Neural cell (in vitro differentiated cells): ENCODE data around the gene ALDH3B2. TPM values are rescaled to one million over a fixed set of nuclear protein-coding genes. Genes with fewer than 3 reads are reported as not detected.
"Not testable (repeated sequence)": the region's sequence is repeated elsewhere in the genome, so short reads cannot be mapped to it uniquely, and the experiment has no call there.

Experiments
- H2AFZ ChIP-seq: fragments of 200-600, 300-800 bp; sonication (generic), shearing (Covaris generic); 2 replicates; pipeline ENCODE4 v1.6.0; 2014; ENCODE audit warnings: low read depth, mild to moderate bottlenecking, antibody characterized with exemption, low read length, moderate library complexity
- H3F3A ChIP-seq: fragments of 200-600 bp; shearing (Covaris generic); 2 replicates; pipeline ENCODE4 v1.6.1; 2016; ENCODE audit warnings: mild to moderate bottlenecking, moderate library complexity, mixed read lengths, antibody characterized with exemption, low read length; ENCODE audit not compliant: insufficient read depth, poor library complexity, severe bottlenecking
- H3K27ac ChIP-seq: fragments of 200-600, 300-800 bp; sonication (generic), shearing (Covaris generic); 2 replicates; pipeline ENCODE4 v1.5.1; 2014; ENCODE audit warnings: mild to moderate bottlenecking, low read length, moderate library complexity
- H3K27me3 ChIP-seq: fragments of 300-800, 200-600 bp; sonication (generic), shearing (Covaris generic); 2 replicates; pipeline ENCODE4 v1.6.0; 2014; ENCODE audit warnings: mild to moderate bottlenecking, low read depth, low read length, moderate library complexity; ENCODE audit not compliant: insufficient read depth
- H3K36me3 ChIP-seq: fragments of 300-800, 200-600 bp; sonication (generic), shearing (Covaris generic); 2 replicates; pipeline ENCODE4 v1.5.1; 2014; ENCODE audit warnings: mild to moderate bottlenecking, antibody characterized with exemption, low read length, moderate library complexity; ENCODE audit not compliant: insufficient read depth
- H3K4me2 ChIP-seq: fragments of 300-800, 200-600 bp; sonication (generic), shearing (Covaris generic); 2 replicates; pipeline ENCODE4 v1.6.0; 2014; ENCODE audit warnings: mild to moderate bottlenecking, low read length
- H3K4me3 ChIP-seq: fragments of 300-800, 200-600 bp; sonication (generic), shearing (Covaris generic); 2 replicates; pipeline ENCODE4 v1.5.1; 2014; ENCODE audit warnings: mild to moderate bottlenecking, low read length, moderate library complexity
- H3K79me2 ChIP-seq: fragments of 200-600 bp; shearing (Covaris generic); replicated peaks from 2 replicates; pipeline ENCODE4 v1.6.0; 2014; ENCODE audit warnings: mild to moderate bottlenecking, low read length, moderate library complexity; ENCODE audit not compliant: insufficient read depth
- H3K9ac ChIP-seq: fragments of 300-800, 200-600 bp; sonication (generic), shearing (Covaris generic); 2 replicates; pipeline ENCODE4 v1.6.1; 2016; ENCODE audit warnings: mild to moderate bottlenecking, low read length, mixed read lengths
- H3K9me2 ChIP-seq: fragments of 200-600 bp; shearing (Covaris generic); 2 replicates; pipeline ENCODE4 v1.6.1; 2016; ENCODE audit warnings: mild to moderate bottlenecking, low read length, mixed read lengths; ENCODE audit not compliant: insufficient read depth
- H3K9me3 ChIP-seq: fragments of 200-600, 300-800 bp; sonication (generic), shearing (Covaris generic); 2 replicates; pipeline ENCODE4 v1.6.1; 2016; ENCODE audit warnings: mild to moderate bottlenecking, mixed run types, low read length, moderate library complexity, mixed read lengths
- H4K20me1 ChIP-seq: fragments of 200-600 bp; shearing (Covaris generic); 2 replicates; pipeline ENCODE4 v1.6.1; 2016; ENCODE audit warnings: mild to moderate bottlenecking, mixed run types; ENCODE audit not compliant: insufficient read depth
- EZH2 ChIP-seq: fragments of 200-600, 300-800 bp; shearing (Covaris generic), sonication (generic); IDR thresholded peaks from 2 replicates; pipeline ENCODE4 v1.6.1; 2014; ENCODE audit warnings: antibody characterized with exemption, low read length, borderline replicate concordance, mild to moderate bottlenecking; ENCODE audit not compliant: insufficient read depth, poor library complexity, severe bottlenecking
- POLR2AphosphoS5 ChIP-seq: IDR thresholded peaks from 2 replicates; pipeline ENCODE4 v1.6.1; 2012
- RAD21 ChIP-seq: fragments of 450-650 bp; conservative IDR thresholded peaks from 2 replicates; pipeline ENCODE4 v1.6.1; 2014; ENCODE audit warnings: antibody characterized with exemption, mild to moderate bottlenecking, moderate library complexity
- SMC3 ChIP-seq: fragments of 450-650 bp; conservative IDR thresholded peaks from 2 replicates; pipeline ENCODE4 v1.6.1; 2014; ENCODE audit warnings: antibody characterized with exemption, mild to moderate bottlenecking, moderate library complexity; ENCODE audit not compliant: poor library complexity
- polyA plus RNA-seq: library from polyadenylated mRNA; depleted of rRNA; stranded (reverse); fragments of >200 nt; gene quantifications from 2 replicates; pipeline ENCODE4 v1.2.3, GENCODE V29; 2014
- TF ChIP-seq, protein P1 (sequence below): fragments of 450-650 bp; IDR thresholded peaks from 2 replicates; pipeline ENCODE4 v1.5.1; 2014; ENCODE audit warnings: antibody characterized with exemption, mild to moderate bottlenecking, moderate library complexity; ENCODE audit not compliant: poor library complexity, severe bottlenecking

The ALDH3B2 gene
- polyA plus RNA-seq, 1 donor from 2014 or later = not detected

DNA sequence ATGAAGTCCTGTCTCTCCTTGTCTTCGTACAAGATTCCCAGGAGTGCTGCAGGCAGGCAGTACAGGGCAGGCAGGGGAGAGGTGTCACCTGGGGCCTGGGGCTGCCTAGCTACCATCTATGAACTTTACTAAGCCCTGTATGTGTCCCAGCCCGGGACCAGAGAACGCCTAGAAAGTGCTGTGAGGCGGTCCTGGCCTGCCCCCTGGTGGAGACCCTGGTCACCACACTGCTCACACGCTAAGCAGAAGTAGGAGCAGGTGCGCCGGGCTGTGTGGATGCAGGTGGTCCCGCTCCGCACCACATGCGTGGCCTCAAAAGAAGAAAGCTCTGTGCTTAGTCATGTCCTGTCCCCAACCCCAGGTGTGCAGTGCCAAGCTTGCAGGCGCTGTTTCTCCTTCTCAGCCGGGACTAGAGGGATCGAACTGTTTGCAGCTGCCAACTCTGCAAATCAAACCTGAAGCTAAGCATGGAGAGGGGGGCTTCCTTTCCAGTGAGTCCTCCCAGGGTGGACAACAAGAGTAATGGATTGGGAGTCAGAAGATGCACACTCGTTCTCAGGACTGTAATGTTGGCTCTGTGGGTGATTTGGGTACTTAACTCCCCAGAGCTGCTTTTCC, 39.6 kb upstream of the ALDH3B2 start:
- not testable (repeated sequence) for H3K36me3 ChIP-seq, H3K27me3 ChIP-seq, H3K4me3 ChIP-seq, H3K4me2 ChIP-seq, H3K79me2 ChIP-seq, H3F3A ChIP-seq, H4K20me1 ChIP-seq, H2AFZ ChIP-seq, H3K9me3 ChIP-seq, H3K9me2 ChIP-seq, H3K9ac ChIP-seq, H3K27ac ChIP-seq
- TF ChIP-seq, protein P1, sequence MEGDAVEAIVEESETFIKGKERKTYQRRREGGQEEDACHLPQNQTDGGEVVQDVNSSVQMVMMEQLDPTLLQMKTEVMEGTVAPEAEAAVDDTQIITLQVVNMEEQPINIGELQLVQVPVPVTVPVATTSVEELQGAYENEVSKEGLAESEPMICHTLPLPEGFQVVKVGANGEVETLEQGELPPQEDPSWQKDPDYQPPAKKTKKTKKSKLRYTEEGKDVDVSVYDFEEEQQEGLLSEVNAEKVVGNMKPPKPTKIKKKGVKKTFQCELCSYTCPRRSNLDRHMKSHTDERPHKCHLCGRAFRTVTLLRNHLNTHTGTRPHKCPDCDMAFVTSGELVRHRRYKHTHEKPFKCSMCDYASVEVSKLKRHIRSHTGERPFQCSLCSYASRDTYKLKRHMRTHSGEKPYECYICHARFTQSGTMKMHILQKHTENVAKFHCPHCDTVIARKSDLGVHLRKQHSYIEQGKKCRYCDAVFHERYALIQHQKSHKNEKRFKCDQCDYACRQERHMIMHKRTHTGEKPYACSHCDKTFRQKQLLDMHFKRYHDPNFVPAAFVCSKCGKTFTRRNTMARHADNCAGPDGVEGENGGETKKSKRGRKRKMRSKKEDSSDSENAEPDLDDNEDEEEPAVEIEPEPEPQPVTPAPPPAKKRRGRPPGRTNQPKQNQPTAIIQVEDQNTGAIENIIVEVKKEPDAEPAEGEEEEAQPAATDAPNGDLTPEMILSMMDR = peak; percentile 62
- peak; percentile 63 for TF ChIP-seq RAD21
- TF ChIP-seq SMC3 = peak; percentile 55

DNA sequence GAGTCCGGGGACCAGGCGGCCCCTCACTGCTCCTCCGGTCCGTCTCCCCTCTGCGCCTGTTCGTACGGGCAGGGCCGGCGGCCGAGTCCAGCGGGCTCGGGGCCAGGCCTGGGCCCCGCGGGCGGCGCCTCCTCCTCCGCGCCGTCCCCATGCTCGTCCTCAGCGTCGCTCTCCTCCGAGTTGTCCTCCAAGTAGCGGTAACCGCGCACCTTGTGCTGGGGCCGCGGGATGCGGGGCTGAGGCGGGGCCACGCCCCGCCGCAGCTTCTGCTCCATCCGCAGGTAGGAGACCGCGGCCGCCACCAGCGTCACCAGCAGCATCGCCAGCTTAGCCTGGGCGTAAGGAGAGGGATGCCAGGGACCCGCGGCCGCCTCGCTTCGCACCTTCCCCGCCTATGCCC, 37.3 kb upstream of the ALDH3B2 start:
- not testable (repeated sequence) for H3K4me3 ChIP-seq, H3K9me3 ChIP-seq, H3K4me2 ChIP-seq

GRCh38 chr11:67711212-67711611, 36.8 kb upstream of the ALDH3B2 start:
- not testable (repeated sequence) for H3K79me2 ChIP-seq, H3K9ac ChIP-seq, H2AFZ ChIP-seq, H3K4me2 ChIP-seq, H4K20me1 ChIP-seq, H3K27me3 ChIP-seq, H3K9me3 ChIP-seq, H3K27ac ChIP-seq, H3F3A ChIP-seq, H3K9me2 ChIP-seq, H3K36me3 ChIP-seq
- H3K4me3 ChIP-seq = peak overlapping the region; percentile 31

More for the DNA sequence above, 37.3 kb upstream of the ALDH3B2 start:
- not testable (repeated sequence) for H3K9me2 ChIP-seq, H3K9ac ChIP-seq, H3K79me2 ChIP-seq, H3K27ac ChIP-seq, H2AFZ ChIP-seq, H4K20me1 ChIP-seq, H3K27me3 ChIP-seq, H3F3A ChIP-seq, H3K36me3 ChIP-seq

DNA sequence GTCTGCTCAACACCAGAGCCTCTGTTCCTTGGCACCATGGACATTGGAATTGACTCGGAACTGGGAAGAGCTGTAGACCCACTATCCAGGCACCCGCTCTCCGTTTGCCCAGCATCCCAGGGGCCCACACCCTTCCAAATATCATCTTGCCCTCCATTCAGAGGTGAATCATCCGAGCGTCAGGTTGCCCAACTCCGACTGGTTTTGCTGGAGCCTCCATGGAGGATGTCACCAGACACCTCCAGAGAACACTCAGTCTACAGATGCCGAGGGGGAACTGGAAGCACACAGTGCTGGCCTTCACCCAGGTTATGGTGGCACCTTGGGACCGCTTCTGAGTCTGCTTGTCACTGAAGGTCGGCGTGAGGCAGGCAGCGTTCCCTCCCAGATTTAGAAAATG, 35.4 kb upstream of the ALDH3B2 start:
- H3F3A ChIP-seq, H3K27ac ChIP-seq, H3K79me2 ChIP-seq, H3K4me3 ChIP-seq, H3K9me2 ChIP-seq, H3K36me3 ChIP-seq, H3K9ac ChIP-seq, H3K4me2 ChIP-seq, H4K20me1 ChIP-seq, H2AFZ ChIP-seq, H3K9me3 ChIP-seq, H3K27me3 ChIP-seq: not testable (repeated sequence)

GRCh38 chr11:67705264-67705663, 30.8 kb upstream of the ALDH3B2 start:
- Histone ChIP-seq H3K4me3 (no peak overlapping the region), H3K27ac (no peak overlapping the region), H4K20me1 (no peaks in the 10 kb centered on the region), H3K9ac (no peak overlapping the region), H3F3A (no peaks in the 10 kb centered on the region), H3K9me2 (no peaks in the 10 kb centered on the region), H3K79me2 (no peaks in the 10 kb centered on the region), H2AFZ (no peak overlapping the region), H3K36me3 (no peaks in the 10 kb centered on the region), H3K9me3 (no peaks in the 10 kb centered on the region), H3K27me3 (no peaks in the 10 kb centered on the region), H3K4me2 (no peak overlapping the region)
- TF ChIP-seq POLR2AphosphoS5 (no peak), SMC3 (no peak), EZH2 (no peak), RAD21 (no peak)
- TF ChIP-seq, protein P1 = no peak
